K562 (cell line): ENCODE results near the gene WDHD1. TPM values are rescaled to one million over a fixed set of nuclear protein-coding genes. Genes with fewer than 3 reads are reported as not detected.

Experiments
- AFF1 ChIP-seq, 2 experiments: fragments of 450-650 bp; IDR thresholded peaks; 2 replicates each; pipeline ENCODE4 v1.6.1; 2018; ENCODE audit warnings: mild to moderate bottlenecking in 2 of 2, low read depth in 1 of 2; ENCODE audit not compliant: partially characterized antibody in 2 of 2
- AFF4 ChIP-seq: sonication (generic); formaldehyde crosslinking; IDR thresholded peaks from 2 replicates; pipeline ENCODE4 v1.8.0; 2023; ENCODE audit warnings: mild to moderate bottlenecking, missing genetic modification reagents
- CXXC5 ChIP-seq: fragments of 250-450 bp; sonication (Bioruptor Pico); IDR thresholded peaks from 2 replicates; pipeline ENCODE4 v1.8.0; 2022; ENCODE audit warnings: inconsistent platforms, mild to moderate bottlenecking, moderate library complexity
- E2F3 ChIP-seq: fragments of 250-450 bp; sonication (Bioruptor Pico); IDR thresholded peaks from 2 replicates; pipeline ENCODE4 v1.4.0; 2020; ENCODE audit warnings: mild to moderate bottlenecking
- FOXJ3 ChIP-seq: sonication (generic); formaldehyde crosslinking; IDR thresholded peaks from 2 replicates; pipeline ENCODE4 v1.4.0; 2020; ENCODE audit warnings: mild to moderate bottlenecking, missing genetic modification reagents
- FUS ChIP-seq: fragments of 200-400 bp; formaldehyde crosslinking; optimal IDR thresholded peaks from 2 replicates; pipeline ENCODE3; 2017; ENCODE audit warnings: low read depth, low read length
- HIVEP1 ChIP-seq: fragments of 250-450 bp; sonication (Bioruptor Pico); IDR thresholded peaks from 2 replicates; pipeline ENCODE4 v1.4.0; 2020; ENCODE audit warnings: mild to moderate bottlenecking
- ILF3 ChIP-seq: fragments of 450-650 bp; IDR thresholded peaks from 2 replicates; pipeline ENCODE4 v1.6.1; 2018; ENCODE audit warnings: antibody characterized with exemption, mild to moderate bottlenecking, moderate library complexity, borderline replicate concordance
- OTX1 ChIP-seq: fragments of 450-650 bp; formaldehyde crosslinking; IDR thresholded peaks from 2 replicates; pipeline ENCODE4 v1.4.0; 2022; ENCODE audit warnings: mild to moderate bottlenecking
- PREB ChIP-seq: sonication (generic); formaldehyde crosslinking; IDR thresholded peaks from 2 replicates; pipeline ENCODE4 v1.8.1; 2023; ENCODE audit warnings: mild to moderate bottlenecking, missing genetic modification reagents
- RBM34 ChIP-seq: fragments of 200-400 bp; formaldehyde crosslinking; IDR thresholded peaks from 2 replicates; pipeline ENCODE4 v1.6.1; 2018; ENCODE audit warnings: low read length, borderline replicate concordance; ENCODE audit not compliant: insufficient read depth
- RFX1 ChIP-seq: fragments of 450-650 bp; IDR thresholded peaks from 2 replicates; pipeline ENCODE4 v1.6.1; 2016; ENCODE audit warnings: mild to moderate bottlenecking, moderate library complexity
- SMAD3 ChIP-seq: fragments of 450-650 bp; formaldehyde crosslinking; conservative IDR thresholded peaks from 2 replicates; pipeline ENCODE4 v1.4.0; 2020; ENCODE audit warnings: mild to moderate bottlenecking
- SRSF1 ChIP-seq: fragments of 200-400 bp; formaldehyde crosslinking; IDR thresholded peaks from 2 replicates; pipeline ENCODE4 v1.6.1; 2017; ENCODE audit warnings: mild to moderate bottlenecking, low read depth, low read length, moderate library complexity
- TCF3 ChIP-seq: sonication (generic); formaldehyde crosslinking; IDR thresholded peaks from 2 replicates; pipeline ENCODE4 v1.4.0; 2020; ENCODE audit warnings: mild to moderate bottlenecking, missing genetic modification reagents
- ZBTB34 ChIP-seq: fragments of 250-450 bp; sonication (Bioruptor Pico); IDR thresholded peaks from 2 replicates; pipeline ENCODE4 v1.8.0; 2021; ENCODE audit warnings: mild to moderate bottlenecking, moderate library complexity
- ZNF224 ChIP-seq: sonication (generic); formaldehyde crosslinking; IDR thresholded peaks from 2 replicates; pipeline ENCODE4 v1.8.0; 2022; ENCODE audit warnings: mild to moderate bottlenecking, missing genetic modification reagents
- polyA plus RNA-seq, 8 experiments: library from polyadenylated mRNA; depleted of rRNA in 4 of 8; stranded (reverse) in 5 of 8; unstranded in 3 of 8; fragments of >200 nt; fragmentation: Nextera tagmentation in 2 of 8; fragmentation: Illumina TruSeq in 1 of 8; extraction: Ambion mirVana in 2 of 8; extraction: Trizol in 1 of 8; gene quantifications; 2 replicates each; pipeline versions ENCODE4 v1.2.1 to v1.2.3, GENCODE V29; 2011 to 2014; ENCODE audit warnings: inconsistent platforms in 1 of 8, missing spikeins in 1 of 8
- total RNA-seq, 7 experiments: library from RNA; depleted of rRNA in 6 of 7; stranded (reverse); fragments of >200 nt in 6 of 7; fragmentation: Illumina TruSeq in 2 of 7; extraction: Trizol in 2 of 7; gene quantifications; 2 replicates each; pipeline versions ENCODE4 v1.2.1 to v1.2.3, GENCODE V29; 2011 to 2021; ENCODE audit warnings: low replicate concordance in 1 of 7

WDHD1 gene
- total and polyA plus RNA-seq, 9 of the 15 experiments (the other 6 are each of a cell fraction or from before 2014, with no cell fraction given): 11.7 to 39.1 (median 30.0) TPM

GRCh38 chr14:55051423-55052268 lies 24.7 kb upstream of the WDHD1 start, which contains the start of gene MAPK1IP1L (continued):
- TF ChIP-seq PREB (CRISPR knock-in tag): no peak
- no peak; the same call in 1 of the 2 replicates for TF ChIP-seq E2F3 (CRISPR knock-in tag)
- peak in 1 of 2 experiments; percentile 20 for TF ChIP-seq AFF1 (IDR thresholded peaks at IDR 0.05; ENCODE audit: low read depth in 1 of 2, partially characterized antibody in 2 of 2)
- peak; percentile 77; the same call in 1 of the 2 replicates for TF ChIP-seq OTX1 (CRISPR knock-in tag)
- TF ChIP-seq CXXC5 (CRISPR knock-in tag): peak; percentile 59; the same call in 1 of the 2 replicates
- TF ChIP-seq AFF4 (CRISPR knock-in tag): peak; percentile 88; the same call in 1 of the 2 replicates
- TF ChIP-seq FOXJ3 (CRISPR knock-in tag): no peak
- TF ChIP-seq SMAD3: no peak
- no peak for TF ChIP-seq RFX1
- no peak for TF ChIP-seq FUS
- 0 out of 2 replicates have a peak, but pooled peaks have one; percentile 28 for TF ChIP-seq ILF3
- no peak for TF ChIP-seq ZNF224 (CRISPR knock-in tag)
- TF ChIP-seq RBM34: no peak
- no peak for TF ChIP-seq HIVEP1
- no peak for TF ChIP-seq SRSF1
- TF ChIP-seq TCF3 (CRISPR knock-in tag): peak; percentile 32
- no peak for TF ChIP-seq ZBTB34 (CRISPR knock-in tag)
